MM.1S (cell line): Measurements from ENCODE around the gene CD300LB.

Source experiments
- EZH2phosphoT487 ChIP-seq: fragments of 300-600 bp; sonication (generic); IDR thresholded peaks from 2 replicates; pipeline ENCODE4 v1.6.1; 2018; ENCODE audit warnings: antibody characterized with exemption, low read length
- TF ChIP-seq, protein P1 (sequence below): fragments of 300-600 bp; sonication (generic); IDR thresholded peaks from 2 replicates; pipeline ENCODE4 v1.5.1; 2016; ENCODE audit warnings: antibody characterized with exemption, low read length, mixed read lengths

DNA sequence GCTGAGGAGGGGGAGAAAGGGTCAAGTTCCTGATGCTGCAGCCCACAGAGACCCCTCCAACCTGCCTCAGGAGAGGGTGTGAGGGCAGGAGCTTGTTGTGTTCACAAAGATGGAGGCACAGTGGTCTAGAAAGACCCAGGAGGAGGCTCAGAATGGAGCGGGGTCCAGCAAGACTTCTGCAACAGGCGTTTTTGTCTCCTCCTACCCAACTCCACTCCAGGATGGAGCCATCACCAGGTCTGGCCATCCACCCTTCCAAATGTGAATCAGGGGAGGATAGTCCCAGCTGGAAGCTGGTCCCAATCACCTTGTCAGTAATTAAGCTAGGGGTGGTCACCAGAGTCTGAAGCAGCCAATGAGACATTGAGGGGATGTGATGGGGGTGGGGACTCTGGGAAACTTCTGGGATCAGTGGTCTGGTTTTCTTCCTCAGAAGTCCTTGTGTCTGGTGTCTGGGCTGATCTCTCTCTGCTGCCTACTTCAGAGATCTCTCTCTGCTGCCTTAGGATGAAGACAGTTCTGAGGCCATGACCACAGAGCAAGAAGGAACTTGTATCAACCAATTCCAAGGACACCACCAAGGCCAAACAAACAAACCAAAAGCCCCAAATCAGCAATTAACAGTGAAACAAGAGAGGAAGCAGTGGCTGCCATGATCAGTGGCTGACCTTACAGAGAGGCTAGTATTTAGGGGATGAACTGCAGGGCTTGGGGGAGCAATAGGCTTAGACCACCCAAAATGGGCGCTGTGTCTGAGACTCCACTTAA lies 14.5 kb downstream of the CD300LB start:
- TF ChIP-seq, protein P1, sequence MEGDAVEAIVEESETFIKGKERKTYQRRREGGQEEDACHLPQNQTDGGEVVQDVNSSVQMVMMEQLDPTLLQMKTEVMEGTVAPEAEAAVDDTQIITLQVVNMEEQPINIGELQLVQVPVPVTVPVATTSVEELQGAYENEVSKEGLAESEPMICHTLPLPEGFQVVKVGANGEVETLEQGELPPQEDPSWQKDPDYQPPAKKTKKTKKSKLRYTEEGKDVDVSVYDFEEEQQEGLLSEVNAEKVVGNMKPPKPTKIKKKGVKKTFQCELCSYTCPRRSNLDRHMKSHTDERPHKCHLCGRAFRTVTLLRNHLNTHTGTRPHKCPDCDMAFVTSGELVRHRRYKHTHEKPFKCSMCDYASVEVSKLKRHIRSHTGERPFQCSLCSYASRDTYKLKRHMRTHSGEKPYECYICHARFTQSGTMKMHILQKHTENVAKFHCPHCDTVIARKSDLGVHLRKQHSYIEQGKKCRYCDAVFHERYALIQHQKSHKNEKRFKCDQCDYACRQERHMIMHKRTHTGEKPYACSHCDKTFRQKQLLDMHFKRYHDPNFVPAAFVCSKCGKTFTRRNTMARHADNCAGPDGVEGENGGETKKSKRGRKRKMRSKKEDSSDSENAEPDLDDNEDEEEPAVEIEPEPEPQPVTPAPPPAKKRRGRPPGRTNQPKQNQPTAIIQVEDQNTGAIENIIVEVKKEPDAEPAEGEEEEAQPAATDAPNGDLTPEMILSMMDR = no peak
- TF ChIP-seq EZH2phosphoT487 = no peak
